Measurements from ENCODE around the gene DEXI.
"Not testable (repeated sequence)": the region's sequence is repeated elsewhere in the genome, so short reads cannot be mapped to it uniquely, and the experiment has no call there.

Gene DEXI

DNA sequence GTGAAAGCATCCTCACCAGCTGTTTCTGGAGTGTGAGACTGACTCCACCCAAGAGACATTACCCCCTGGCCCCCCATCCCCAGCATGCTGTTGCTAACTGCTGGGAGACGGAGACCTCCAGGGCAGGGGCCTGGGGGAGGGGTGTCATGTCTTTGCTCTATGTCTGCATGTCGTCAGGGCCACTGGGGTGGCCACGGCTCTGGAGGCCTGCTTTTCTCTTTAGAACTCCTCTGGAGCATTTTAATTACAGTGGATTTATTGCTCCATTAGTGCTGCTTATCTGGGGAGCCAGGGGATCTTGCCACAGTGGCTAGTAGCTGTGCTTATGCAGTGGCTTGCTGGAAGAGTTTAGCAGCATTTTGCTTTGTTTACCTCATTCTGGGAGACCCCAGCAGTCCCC lies 34.4 kb upstream of the DEXI start:
- H3K36me3 Mint-ChIP-seq = peaks cover 64% of the 10 kb centered on the region
- no peaks in the 10 kb centered on the region for H3K9me3 Mint-ChIP-seq
- H3K27me3 Mint-ChIP-seq = no peaks in the 10 kb centered on the region
- no peak for ATAC-seq
- H3K27ac Mint-ChIP-seq = peak overlapping the region; percentile 93
- peaks cover 54% of the 10 kb centered on the region for H3K4me1 Mint-ChIP-seq
- no peak overlapping the region for H3K4me3 Mint-ChIP-seq

DNA sequence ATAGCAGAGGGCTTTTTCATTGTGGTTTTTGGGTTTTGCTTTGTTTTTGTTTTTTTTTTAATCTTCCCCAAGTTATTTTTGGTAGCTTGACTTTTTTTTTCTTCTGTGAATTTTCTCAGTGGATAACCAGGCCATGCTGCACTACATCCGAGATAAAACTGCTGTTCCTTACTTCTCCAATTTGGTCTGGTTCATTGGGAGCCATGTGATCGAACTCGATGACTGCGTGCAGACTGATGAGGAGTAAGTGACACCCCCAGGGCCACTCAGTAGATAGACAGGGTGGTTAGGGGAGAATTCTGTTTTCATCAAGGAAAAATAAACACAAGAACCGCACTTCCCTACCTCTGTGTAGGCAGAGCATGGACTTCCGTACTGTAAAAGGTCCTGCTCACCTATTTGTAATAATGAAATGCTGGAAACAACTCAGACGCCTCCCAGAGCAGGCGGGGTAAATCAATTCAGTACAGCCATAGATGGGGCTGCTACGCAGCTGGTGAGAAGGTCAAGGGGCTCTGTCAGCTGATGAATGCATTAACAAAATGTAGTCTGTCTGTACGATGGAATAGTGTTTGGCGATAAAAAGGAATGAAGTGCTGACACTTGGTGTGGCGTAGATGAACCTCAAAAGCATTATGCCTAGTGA lies 30.7 kb upstream of the DEXI start:
- Mint-ChIP-seq H3K4me1 (peaks cover 45% of the 10 kb centered on the region), H3K27me3 (no peaks in the 10 kb centered on the region), H3K9me3 (no peaks in the 10 kb centered on the region), H3K36me3 (peaks cover 48% of the 10 kb centered on the region), H3K27ac (peak overlapping the region; percentile 49), H3K4me3 (no peak overlapping the region)
- ATAC-seq = no peak

DNA sequence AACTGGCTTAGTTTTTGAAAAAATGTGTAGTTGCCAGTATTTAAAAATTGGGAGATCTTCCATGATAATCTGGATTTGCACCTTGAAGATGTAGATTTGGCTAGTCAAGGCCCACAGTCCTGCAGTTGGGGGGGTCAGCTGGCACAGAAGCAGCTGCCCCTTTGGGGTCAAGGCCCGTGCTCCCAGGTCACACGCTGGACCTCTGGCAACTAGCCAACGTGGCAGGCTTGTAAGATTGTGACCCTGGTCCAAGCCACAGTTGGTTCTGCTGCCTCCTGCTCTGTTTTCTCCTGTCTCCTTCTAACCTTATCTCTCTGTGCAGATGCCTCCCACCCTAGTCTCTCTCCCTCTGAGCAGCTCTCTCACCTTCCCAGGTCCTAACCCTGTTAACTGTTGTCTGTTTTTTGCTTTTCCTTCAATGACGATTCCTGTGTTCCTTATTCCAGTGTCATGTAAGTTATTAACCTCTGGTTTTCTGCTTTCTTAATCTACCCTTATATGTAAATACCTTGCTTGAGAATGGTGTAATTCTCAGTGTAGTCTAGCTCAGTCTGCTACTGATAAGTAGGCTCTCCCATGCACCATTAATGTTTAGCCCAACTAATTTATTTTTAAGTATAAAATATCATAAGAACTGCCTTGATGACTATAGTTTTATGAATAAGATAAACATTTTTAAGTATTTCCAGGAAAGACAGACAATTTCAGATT lies 30.0 kb upstream of the DEXI start:
- H3K4me1 Mint-ChIP-seq = peaks cover 39% of the 10 kb centered on the region
- H3K27ac Mint-ChIP-seq = peak overlapping the region; percentile 49
- no peaks in the 10 kb centered on the region for H3K9me3 Mint-ChIP-seq
- peaks cover 44% of the 10 kb centered on the region for H3K36me3 Mint-ChIP-seq
- H3K27me3 Mint-ChIP-seq = no peaks in the 10 kb centered on the region
- H3K4me3 Mint-ChIP-seq = no peak overlapping the region
- ATAC-seq = no peak

DNA sequence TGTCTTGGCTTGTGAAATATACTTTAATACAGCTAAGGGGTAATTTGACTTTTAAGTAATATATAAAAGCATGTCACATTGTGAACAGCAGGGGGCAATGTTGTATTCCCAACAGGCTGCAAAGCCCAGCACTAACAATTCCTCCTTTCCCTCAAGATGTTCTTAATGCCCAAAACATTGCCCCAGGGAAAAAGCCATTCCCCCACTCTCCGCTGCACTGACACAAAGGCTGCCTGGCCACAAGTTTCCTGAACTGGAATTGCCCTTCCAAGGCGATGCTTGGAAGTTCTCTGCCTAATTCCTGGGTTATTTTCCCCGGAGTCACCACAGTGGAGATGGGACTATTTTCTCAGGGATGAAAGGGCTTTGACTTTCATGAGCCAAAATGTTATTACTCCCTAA lies 29.3 kb upstream of the DEXI start:
- Mint-ChIP-seq H3K27me3 (no peaks in the 10 kb centered on the region), H3K27ac (peak overlapping the region; percentile 49), H3K4me3 (no peak overlapping the region), H3K36me3 (peaks cover 48% of the 10 kb centered on the region), H3K4me1 (peaks cover 39% of the 10 kb centered on the region), H3K9me3 (no peaks in the 10 kb centered on the region)
- ATAC-seq = no peak

DNA sequence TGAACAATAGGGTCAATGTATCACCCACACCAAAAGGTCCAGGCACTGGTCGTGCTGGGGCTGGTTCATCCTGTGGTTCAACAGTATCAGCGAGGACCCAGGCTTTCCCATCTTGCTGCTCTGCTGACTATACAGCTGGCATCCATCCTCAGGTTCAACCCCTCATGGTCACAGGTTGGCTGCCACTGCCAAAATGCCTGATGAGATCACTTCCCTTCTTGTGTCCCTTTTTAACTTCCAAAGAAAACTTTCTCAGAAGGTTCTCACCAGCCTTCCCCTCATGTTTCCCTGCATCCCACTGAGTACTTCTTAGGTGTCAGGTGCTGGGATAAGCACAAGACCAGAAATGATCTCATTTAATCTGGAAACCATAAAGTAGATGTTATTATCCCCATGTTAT lies 27.8 kb upstream of the DEXI start:
- ATAC-seq = no peak
- Mint-ChIP-seq H3K27me3 (no peaks in the 10 kb centered on the region), H3K4me1 (peaks cover 54% of the 10 kb centered on the region), H3K36me3 (peaks cover 59% of the 10 kb centered on the region), H3K9me3 (peaks cover 6% of the 10 kb centered on the region), H3K4me3 (no peak overlapping the region), H3K27ac (peak overlapping the region; percentile 79)

DNA sequence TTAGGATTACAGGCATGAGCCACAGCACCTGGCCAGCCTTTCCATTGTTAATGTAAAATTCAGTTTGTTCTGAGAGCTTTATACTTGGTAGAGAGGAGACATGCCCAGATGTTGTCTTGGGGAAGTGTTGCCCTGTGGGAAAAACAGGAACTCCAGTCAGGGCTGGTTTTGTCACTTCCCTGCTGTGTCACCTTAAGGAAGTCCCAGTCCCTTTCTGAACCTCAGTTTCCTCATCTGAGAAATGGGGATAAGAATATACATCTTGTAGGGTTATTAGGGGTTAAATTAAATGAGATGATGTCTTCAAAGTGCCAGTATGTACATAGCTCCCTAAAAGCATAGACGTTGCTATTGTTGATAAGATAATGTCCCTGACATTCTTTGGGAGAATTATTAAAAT lies 27.3 kb upstream of the DEXI start:
- H3K27ac Mint-ChIP-seq = peak overlapping the region; percentile 98
- ATAC-seq = no peak
- peaks cover 54% of the 10 kb centered on the region for H3K36me3 Mint-ChIP-seq
- no peaks in the 10 kb centered on the region for H3K27me3 Mint-ChIP-seq
- H3K4me1 Mint-ChIP-seq = peaks cover 56% of the 10 kb centered on the region
- no peak overlapping the region for H3K4me3 Mint-ChIP-seq
- peaks cover 6% of the 10 kb centered on the region for H3K9me3 Mint-ChIP-seq

DNA sequence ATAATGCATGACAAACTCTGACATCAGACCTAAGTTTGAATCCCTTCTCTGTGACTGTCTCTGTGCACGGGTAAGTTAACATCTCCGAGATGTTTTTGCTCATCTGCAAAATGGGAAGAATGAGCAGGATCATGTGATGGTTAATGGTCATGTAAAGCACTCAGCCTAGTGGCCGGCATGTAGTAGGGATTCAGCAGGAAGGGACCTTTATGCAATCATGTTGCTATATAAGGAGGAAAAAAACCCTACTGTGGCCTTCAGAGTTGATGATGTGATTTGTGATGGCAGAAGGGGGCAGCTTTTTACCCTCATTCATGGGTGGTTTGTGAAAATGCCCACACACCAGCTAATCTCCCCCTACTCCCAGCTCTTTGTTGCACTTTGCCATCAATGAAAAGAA lies 26.2 kb upstream of the DEXI start:
- Mint-ChIP-seq H3K27me3 (no peaks in the 10 kb centered on the region), H3K27ac (peak overlapping the region; percentile 98), H3K36me3 (peaks cover 55% of the 10 kb centered on the region), H3K9me3 (peaks cover 6% of the 10 kb centered on the region), H3K4me3 (no peak overlapping the region), H3K4me1 (peaks cover 64% of the 10 kb centered on the region)
- ATAC-seq = no peak

DNA sequence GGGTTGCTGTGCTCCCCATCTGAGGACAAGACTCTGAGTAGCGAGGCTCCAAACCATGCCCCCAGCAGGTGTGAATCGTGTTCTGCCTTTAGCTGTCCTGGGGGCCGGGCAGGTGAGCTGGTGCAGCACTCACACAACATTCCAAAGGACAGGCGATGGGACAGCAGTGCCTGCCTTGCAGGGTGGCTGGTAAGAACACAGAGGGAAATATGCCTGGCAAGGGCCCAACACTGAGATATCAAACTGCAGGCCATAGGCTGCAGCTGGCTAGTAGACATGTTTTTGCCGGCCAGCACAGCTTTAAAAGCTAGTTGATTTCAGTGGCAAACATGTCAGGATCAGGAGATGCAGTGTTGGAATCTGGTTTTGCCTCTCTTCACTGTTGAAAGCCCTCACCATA lies 25.7 kb upstream of the DEXI start:
- ATAC-seq = no peak
- Mint-ChIP-seq H3K4me1 (peaks cover 67% of the 10 kb centered on the region), H3K36me3 (peaks cover 55% of the 10 kb centered on the region), H3K27ac (peak overlapping the region; percentile 98), H3K9me3 (peaks cover 6% of the 10 kb centered on the region), H3K27me3 (no peaks in the 10 kb centered on the region), H3K4me3 (no peak overlapping the region)

DNA sequence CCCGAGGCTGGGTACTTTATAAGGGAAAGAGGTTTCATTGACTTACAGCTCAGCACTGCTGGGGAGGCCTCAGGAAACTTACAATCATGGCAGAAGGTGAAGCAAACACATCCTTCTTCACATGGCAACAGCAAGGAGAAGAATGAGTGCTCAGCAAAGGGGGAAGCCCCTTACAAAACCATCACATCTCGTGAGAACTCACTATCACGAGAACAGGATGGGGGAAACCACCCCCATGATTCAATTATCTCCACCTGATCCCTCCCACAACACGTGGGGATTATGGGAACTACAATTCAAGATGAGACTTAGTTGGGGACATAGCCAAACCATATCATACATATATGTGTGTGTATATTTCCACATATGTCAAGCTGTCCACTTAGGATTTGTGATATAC lies 24.3 kb upstream of the DEXI start:
- Mint-ChIP-seq H3K36me3 (peaks cover 60% of the 10 kb centered on the region), H3K27ac (peak overlapping the region; percentile 98), H3K4me1 (peaks cover 58% of the 10 kb centered on the region)
- not testable (repeated sequence) for H3K9me3 Mint-ChIP-seq, ATAC-seq, H3K4me3 Mint-ChIP-seq, H3K27me3 Mint-ChIP-seq

DNA sequence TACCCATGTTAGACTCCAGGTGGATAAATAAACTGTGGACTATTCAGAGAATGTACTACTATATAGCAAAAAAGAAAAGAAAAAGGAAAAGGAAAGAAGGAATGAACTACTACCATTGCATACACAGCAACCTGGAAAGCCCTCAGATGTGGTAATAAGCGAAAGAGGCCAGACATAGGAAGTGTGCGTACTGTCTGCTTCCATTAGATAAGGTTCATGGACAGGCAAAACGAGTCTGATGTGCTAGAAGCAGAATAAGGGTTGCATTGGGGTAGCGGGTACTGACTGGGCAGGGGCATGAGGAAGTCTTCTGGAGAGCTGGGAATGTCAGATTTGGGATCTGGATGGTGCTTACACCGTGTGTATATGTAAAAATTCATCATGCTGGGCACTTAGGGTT lies 23.9 kb upstream of the DEXI start:
- Mint-ChIP-seq H3K4me1 (peaks cover 57% of the 10 kb centered on the region), H3K27ac (peak overlapping the region; percentile 98), H3K27me3 (no peaks in the 10 kb centered on the region), H3K4me3 (peak overlapping the region; percentile 72), H3K9me3 (peaks cover 6% of the 10 kb centered on the region), H3K36me3 (peaks cover 61% of the 10 kb centered on the region)
- ATAC-seq = no peak

DNA sequence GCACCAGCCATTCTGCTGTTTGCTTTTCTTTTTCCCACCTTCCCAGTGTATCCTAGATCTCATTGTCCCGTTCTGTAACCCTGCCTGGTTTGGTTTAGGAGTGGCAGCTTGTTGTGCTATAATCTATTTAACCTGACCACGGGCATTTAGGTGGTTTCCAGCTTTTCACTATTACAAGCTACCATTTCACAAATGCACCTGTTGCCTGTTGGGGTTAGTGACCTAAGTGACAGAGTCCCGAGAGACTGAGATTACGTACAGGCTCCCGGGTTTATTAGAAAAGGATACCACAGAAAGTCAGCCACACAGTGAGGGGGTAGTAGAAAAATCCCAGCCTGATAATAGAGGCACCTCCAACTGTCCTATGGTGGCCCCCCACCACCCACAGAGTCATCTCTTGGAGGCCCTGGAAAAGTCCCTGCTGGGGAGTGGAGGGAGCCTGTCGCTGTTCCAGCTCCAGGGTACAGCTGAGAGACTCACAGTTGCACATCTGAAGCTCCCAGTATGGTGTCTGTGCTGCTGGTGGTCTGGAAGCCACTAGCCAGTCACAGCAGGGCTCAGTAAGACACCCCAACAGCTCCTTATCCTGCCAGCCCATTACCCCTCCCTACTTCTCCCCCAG lies 23.3 kb upstream of the DEXI start:
- Mint-ChIP-seq H3K9me3 (peaks cover 6% of the 10 kb centered on the region), H3K27me3 (no peaks in the 10 kb centered on the region), H3K27ac (peak overlapping the region; percentile 98), H3K36me3 (peaks cover 61% of the 10 kb centered on the region), H3K4me3 (peak overlapping the region; percentile 72), H3K4me1 (peaks cover 57% of the 10 kb centered on the region)
- peak; percentile 90 for ATAC-seq

DNA sequence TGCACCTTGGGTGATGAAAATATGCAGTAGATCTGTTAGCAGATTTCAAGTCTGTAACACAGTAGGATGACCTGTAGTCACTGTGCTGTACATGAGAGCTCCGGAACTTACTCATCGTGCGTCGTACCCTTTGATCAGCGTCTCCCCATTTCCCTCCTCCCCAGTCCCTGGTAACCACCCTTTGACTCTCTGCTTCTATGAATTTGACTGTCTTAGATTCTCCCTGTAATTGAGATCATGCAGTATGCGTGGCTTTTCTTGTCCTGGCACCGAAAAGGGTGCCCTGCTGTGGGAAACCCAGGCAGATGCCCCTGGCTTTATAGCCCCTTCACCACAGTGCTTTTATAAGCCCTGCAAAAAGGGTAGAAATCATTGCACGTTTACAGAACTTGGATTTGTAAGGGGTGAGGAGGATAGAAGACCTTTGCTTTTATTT lies 22.6 kb upstream of the DEXI start:
- Mint-ChIP-seq H3K36me3 (peaks cover 61% of the 10 kb centered on the region), H3K9me3 (peaks cover 6% of the 10 kb centered on the region), H3K4me1 (peaks cover 57% of the 10 kb centered on the region), H3K4me3 (peak overlapping the region; percentile 72), H3K27ac (peak overlapping the region; percentile 98), H3K27me3 (no peaks in the 10 kb centered on the region)
- ATAC-seq = peak; percentile 85

DNA sequence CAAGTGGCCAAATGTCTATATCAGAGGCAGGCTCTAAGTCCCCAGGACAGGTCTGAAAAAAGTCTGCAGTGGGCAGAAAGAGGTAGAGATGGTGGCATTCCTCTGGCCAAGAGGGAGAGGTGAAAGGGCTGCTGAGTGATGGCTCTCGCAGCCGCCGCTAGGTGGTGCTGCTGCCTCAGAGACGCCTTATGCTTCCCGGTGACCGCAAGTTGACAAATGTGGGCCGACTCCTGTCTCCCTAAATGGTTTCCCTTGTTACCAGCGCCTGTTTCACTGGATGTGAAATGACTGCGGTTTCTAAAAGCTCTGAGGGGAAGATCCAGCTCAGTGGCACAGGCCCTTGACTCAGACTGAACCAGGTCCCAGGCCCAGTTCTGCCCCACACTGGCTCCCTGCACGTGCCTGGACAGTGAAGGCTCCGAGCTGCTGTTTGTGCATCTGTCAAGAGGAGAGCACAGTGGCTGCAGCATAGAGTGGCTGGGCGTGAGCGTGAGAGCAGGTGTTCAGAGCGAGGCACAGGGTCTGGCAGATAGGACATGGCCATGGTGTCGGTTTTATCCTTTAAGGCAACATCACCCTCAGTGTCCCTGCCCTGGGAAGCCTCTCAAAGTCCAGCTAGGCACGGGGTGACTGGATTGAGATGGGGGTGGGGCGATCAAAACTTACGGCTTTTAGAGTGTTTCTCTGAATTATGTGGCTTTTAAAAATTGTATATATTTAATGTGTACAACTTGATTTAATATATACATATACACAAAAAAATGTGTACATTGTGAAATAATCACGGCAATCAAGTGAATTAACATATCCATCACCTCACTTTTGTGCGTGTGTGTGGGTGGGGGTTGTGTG lies 22.0 kb upstream of the DEXI start:
- Mint-ChIP-seq H3K4me1 (peaks cover 58% of the 10 kb centered on the region), H3K27ac (peak overlapping the region; percentile 98), H3K27me3 (no peaks in the 10 kb centered on the region), H3K4me3 (peak overlapping the region; percentile 72), H3K36me3 (peaks cover 61% of the 10 kb centered on the region), H3K9me3 (peaks cover 6% of the 10 kb centered on the region)
- ATAC-seq = peak; percentile 68

DNA sequence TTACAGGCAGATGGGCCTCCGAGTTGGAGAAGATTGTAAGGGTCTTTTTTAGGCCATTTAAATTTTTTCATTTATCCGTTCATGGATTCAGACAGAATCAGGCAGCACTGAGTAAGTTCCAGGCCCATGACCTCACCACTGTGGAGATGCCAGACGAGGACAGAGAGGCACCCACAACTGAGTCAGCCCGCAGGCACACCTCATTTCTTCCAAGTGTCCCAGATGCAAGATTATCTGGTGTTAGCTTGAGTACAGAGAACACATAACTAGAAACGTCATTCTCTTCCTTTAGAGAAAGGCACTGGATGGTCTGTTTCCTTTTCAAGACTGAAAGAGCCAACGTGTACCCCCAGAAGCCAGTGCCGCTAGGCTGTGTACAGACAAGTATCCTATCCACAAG lies 19.0 kb upstream of the DEXI start:
- H3K4me3 Mint-ChIP-seq = no peak overlapping the region
- H3K36me3 Mint-ChIP-seq = peaks cover 67% of the 10 kb centered on the region

DNA sequence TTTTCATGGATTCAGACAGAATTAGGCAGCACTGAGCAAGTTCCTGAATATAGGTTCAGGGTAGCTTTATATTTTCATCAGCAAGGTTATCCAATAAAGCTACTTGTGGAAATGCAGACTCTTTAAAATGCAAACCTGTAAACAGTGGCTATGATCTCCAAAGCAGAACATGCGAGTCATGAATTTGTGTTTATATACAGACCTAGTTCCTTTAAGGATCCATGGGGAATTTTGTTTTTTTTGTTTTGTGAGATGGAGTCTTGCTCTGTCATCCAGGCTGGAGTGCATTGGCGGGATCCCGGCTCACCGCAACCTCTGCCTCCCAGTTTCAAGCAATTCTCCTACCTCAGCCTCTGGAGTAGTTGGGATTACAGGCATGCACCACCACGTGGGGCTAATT lies 16.9 kb upstream of the DEXI start:
- Mint-ChIP-seq H3K9me3 (no peaks in the 10 kb centered on the region), H3K4me3 (no peak overlapping the region), H3K27me3 (no peaks in the 10 kb centered on the region), H3K36me3 (peaks cover 59% of the 10 kb centered on the region), H3K4me1 (peaks cover 76% of the 10 kb centered on the region), H3K27ac (no peak overlapping the region)
- no peak for ATAC-seq

More for the DNA sequence above, 19.0 kb upstream of the DEXI start:
- Mint-ChIP-seq H3K9me3 (peaks cover 4% of the 10 kb centered on the region), H3K27ac (peak overlapping the region; percentile 55), H3K27me3 (no peaks in the 10 kb centered on the region), H3K4me1 (peaks cover 76% of the 10 kb centered on the region)
- no peak for ATAC-seq
